OCI-LY1 (cell line): Measurements from ENCODE around the gene USB1.

Source experiments
- H2AFZ ChIP-seq: fragments of 200-600 bp; sonication (generic), shearing (Covaris generic); 2 replicates; pipeline ENCODE4 v1.6.0; 2014; ENCODE audit warnings: antibody characterized with exemption, mild to moderate bottlenecking, low read length
- H3F3A ChIP-seq: fragments of 200-600 bp; sonication (generic), shearing (Covaris generic); 2 replicates; pipeline ENCODE4 v1.6.0; 2014; ENCODE audit warnings: mild to moderate bottlenecking, antibody characterized with exemption, low read length, moderate library complexity; ENCODE audit not compliant: insufficient read depth
- H3K27ac ChIP-seq: fragments of 200-600 bp; sonication (generic); 2 replicates; pipeline ENCODE4 v1.5.1; 2014; ENCODE audit warnings: low read length, mixed run types, mild to moderate bottlenecking, low read depth; ENCODE audit not compliant: poor library complexity, severe bottlenecking
- H3K27me3 ChIP-seq: fragments of 200-600 bp; sonication (generic); 2 replicates; pipeline ENCODE4 v1.6.0; 2014; ENCODE audit warnings: antibody characterized with exemption, mild to moderate bottlenecking, low read length, moderate library complexity; ENCODE audit not compliant: insufficient read depth
- H3K36me3 ChIP-seq: fragments of 200-600 bp; sonication (generic); 2 replicates; pipeline ENCODE4 v1.6.1; 2014; ENCODE audit warnings: mild to moderate bottlenecking, antibody characterized with exemption, low read length, moderate library complexity, mixed read lengths; ENCODE audit not compliant: insufficient read depth
- H3K4me1 ChIP-seq: fragments of 200-600 bp; sonication (generic); 2 replicates; pipeline ENCODE4 v1.5.1; 2014; ENCODE audit warnings: mild to moderate bottlenecking, low read length, moderate library complexity; ENCODE audit not compliant: insufficient read depth, severe bottlenecking
- H3K4me2 ChIP-seq: fragments of 200-600 bp; sonication (generic), shearing (Covaris generic); 2 replicates; pipeline ENCODE4 v1.6.1; 2014; ENCODE audit warnings: low read length
- H3K4me3 ChIP-seq: fragments of 200-600 bp; sonication (generic); 2 replicates; pipeline ENCODE4 v1.5.1; 2014; ENCODE audit warnings: low read length, low read depth, mild to moderate bottlenecking, mixed read lengths; ENCODE audit not compliant: poor library complexity, severe bottlenecking
- H3K79me2 ChIP-seq: fragments of 200-600 bp; shearing (Covaris generic); 2 replicates; pipeline ENCODE4 v1.6.1; 2016; ENCODE audit warnings: mixed run types, low read length, mixed read lengths; ENCODE audit not compliant: insufficient read depth
- H3K9ac ChIP-seq: fragments of 200-600 bp; sonication (generic), shearing (Covaris generic); 2 replicates; pipeline ENCODE4 v1.6.1; 2014; ENCODE audit warnings: mild to moderate bottlenecking, low read length, mixed read lengths
- H3K9me2 ChIP-seq: fragments of 200-600 bp; sonication (generic), shearing (Covaris generic); 2 replicates; pipeline ENCODE4 v1.6.1; 2014; ENCODE audit warnings: low read depth, mild to moderate bottlenecking, low read length, mixed read lengths
- H3K9me3 ChIP-seq: fragments of 200-600 bp; shearing (Covaris generic); 2 replicates; pipeline ENCODE4 v1.6.1; 2014; ENCODE audit warnings: low read length, mixed read lengths
- H4K20me1 ChIP-seq: fragments of 200-600 bp; sonication (generic), shearing (Covaris generic); 2 replicates; pipeline ENCODE4 v1.6.0; 2016; ENCODE audit warnings: mild to moderate bottlenecking, low read length; ENCODE audit not compliant: insufficient read depth
- CTCF ChIP-seq: fragments of 200-600 bp; sonication (generic), shearing (Covaris generic); IDR thresholded peaks from 2 replicates; pipeline ENCODE4 v1.5.1; 2017; ENCODE audit warnings: mild to moderate bottlenecking, antibody characterized with exemption, low read length, moderate library complexity, mixed read lengths
- EZH2 ChIP-seq: fragments of 200-600 bp; sonication (generic), shearing (Covaris generic); IDR thresholded peaks from 2 replicates; pipeline ENCODE4 v1.8.0; 2017; ENCODE audit warnings: borderline replicate concordance, mixed run types, mild to moderate bottlenecking, antibody characterized with exemption, low read length, moderate library complexity, mixed read lengths

The USB1 gene

GRCh38 chr16:57982385-57982784 lies 18.8 kb upstream of the USB1 start:
- no peaks in the 10 kb centered on the region for H3K36me3 ChIP-seq
- H3K27ac ChIP-seq: no peak overlapping the region

GRCh38 chr16:57984443-57985203 lies 16.6 kb upstream of the USB1 start:
- TF ChIP-seq CTCF: no peak
- TF ChIP-seq EZH2: no peak
- Histone ChIP-seq H3K79me2 (no peaks in the 10 kb centered on the region), H3K4me3 (no peak overlapping the region), H4K20me1 (no peaks in the 10 kb centered on the region), H3K9me3 (no peaks in the 10 kb centered on the region), H3K4me2 (no peak overlapping the region), H3K27me3 (no peaks in the 10 kb centered on the region), H3K9ac (no peak overlapping the region), H3K27ac (no peak overlapping the region), H3K4me1 (no peaks in the 10 kb centered on the region), H3F3A (no peaks in the 10 kb centered on the region), H3K9me2 (no peaks in the 10 kb centered on the region), H3K36me3 (no peaks in the 10 kb centered on the region), H2AFZ (no peak overlapping the region)

More at GRCh38 chr16:57982385-57982784, 18.8 kb upstream of the USB1 start:
- Histone ChIP-seq H3K9ac (no peak overlapping the region), H3K27me3 (no peaks in the 10 kb centered on the region), H3K9me2 (no peaks in the 10 kb centered on the region), H3K4me1 (no peaks in the 10 kb centered on the region), H3K4me2 (no peak overlapping the region), H3F3A (no peaks in the 10 kb centered on the region), H2AFZ (no peak overlapping the region), H3K79me2 (no peaks in the 10 kb centered on the region), H3K9me3 (no peaks in the 10 kb centered on the region), H4K20me1 (no peaks in the 10 kb centered on the region), H3K4me3 (no peak overlapping the region)
- TF ChIP-seq EZH2 (no peak), CTCF (no peak)

- Histone ChIP-seq H3K36me3 (no peaks in the 10 kb centered on the region), H3K9me3 (no peaks in the 10 kb centered on the region), H3K79me2 (no peaks in the 10 kb centered on the region), H3K4me1 (no peaks in the 10 kb centered on the region), H3F3A (no peaks in the 10 kb centered on the region), H4K20me1 (no peaks in the 10 kb centered on the region), H3K4me3 (no peak overlapping the region), H3K27me3 (no peaks in the 10 kb centered on the region), H3K27ac (no peak overlapping the region), H2AFZ (no peak overlapping the region), H3K4me2 (no peak overlapping the region), H3K9ac (no peak overlapping the region), H3K9me2 (no peaks in the 10 kb centered on the region)
- TF ChIP-seq CTCF: no peak
- TF ChIP-seq EZH2: no peak
These were observed 15.7 kb upstream of the USB1 start for GRCh38 chr16:57985204-57986181.
